ENCODE results near the gene AOAH. TPM values are rescaled to one million over a fixed set of nuclear protein-coding genes. Genes with fewer than 3 reads are reported as not detected.

AOAH gene
- total RNA-seq, 1 donor: not detected

DNA sequence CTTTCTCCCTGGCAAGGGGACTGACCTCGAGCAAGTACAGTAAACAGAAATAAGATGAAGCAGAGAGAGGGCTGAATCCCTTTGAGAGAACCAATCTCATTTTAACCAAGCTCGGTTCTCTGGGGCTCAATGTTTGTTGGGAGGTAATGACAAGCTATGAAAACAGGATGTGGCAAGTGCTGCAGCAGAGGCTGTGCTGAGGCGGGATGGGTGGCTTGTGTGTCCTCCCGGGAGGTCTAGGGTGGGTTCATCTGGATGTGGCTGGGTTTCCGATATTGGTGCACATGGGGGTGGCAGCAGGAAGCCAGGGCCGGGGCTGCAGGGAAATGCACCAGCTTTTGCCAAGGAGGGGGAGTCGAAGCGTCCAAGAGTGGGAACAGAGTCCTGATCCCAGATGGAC lies 84.5 kb downstream of the AOAH start:
- no peak for DNase-seq (ENCODE audit: low read depth)
- TF ChIP-seq, protein P1, sequence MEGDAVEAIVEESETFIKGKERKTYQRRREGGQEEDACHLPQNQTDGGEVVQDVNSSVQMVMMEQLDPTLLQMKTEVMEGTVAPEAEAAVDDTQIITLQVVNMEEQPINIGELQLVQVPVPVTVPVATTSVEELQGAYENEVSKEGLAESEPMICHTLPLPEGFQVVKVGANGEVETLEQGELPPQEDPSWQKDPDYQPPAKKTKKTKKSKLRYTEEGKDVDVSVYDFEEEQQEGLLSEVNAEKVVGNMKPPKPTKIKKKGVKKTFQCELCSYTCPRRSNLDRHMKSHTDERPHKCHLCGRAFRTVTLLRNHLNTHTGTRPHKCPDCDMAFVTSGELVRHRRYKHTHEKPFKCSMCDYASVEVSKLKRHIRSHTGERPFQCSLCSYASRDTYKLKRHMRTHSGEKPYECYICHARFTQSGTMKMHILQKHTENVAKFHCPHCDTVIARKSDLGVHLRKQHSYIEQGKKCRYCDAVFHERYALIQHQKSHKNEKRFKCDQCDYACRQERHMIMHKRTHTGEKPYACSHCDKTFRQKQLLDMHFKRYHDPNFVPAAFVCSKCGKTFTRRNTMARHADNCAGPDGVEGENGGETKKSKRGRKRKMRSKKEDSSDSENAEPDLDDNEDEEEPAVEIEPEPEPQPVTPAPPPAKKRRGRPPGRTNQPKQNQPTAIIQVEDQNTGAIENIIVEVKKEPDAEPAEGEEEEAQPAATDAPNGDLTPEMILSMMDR (IDR thresholded peaks at IDR 0.05; ENCODE audit: insufficient read depth, low read depth, low read length): no peak
- H3K4me3 ChIP-seq (ENCODE audit: low read depth, low read length): no peak overlapping the region

DNA sequence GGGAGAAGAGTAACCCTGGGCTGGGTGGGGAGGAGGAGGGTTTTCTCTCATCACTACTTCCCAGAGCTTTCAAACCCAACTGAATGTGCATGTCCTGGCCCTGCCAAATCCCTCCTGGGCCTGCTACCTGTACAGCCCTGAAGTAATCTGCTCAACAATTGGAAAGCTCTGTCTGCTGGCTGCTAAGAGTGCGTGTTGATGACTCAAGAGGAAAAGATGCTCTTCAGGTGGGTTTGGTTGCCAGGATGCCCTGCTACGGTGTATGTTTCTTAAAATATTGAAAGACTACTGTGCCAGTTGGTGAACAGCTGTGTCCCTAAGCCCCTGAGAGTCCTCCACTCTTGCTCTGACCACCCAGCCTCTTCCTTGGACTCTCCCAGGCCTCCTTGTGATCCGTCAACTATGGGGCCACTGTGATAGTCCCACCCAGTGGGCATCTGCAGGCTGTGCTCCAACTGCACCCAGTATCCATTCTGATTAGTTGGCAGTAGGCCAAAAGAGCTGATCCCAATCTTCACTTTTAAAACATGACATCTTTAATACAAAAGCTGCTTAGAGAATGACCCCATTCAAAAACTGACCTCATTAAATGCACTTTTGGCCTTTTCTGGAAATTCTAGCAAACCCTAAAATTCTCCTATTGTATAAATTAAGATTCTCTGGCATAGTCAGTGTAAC lies 85.6 kb downstream of the AOAH start:
- H3K4me3 ChIP-seq (ENCODE audit: low read depth, low read length): no peak overlapping the region
- no peak for DNase-seq (ENCODE audit: low read depth)
- TF ChIP-seq, protein P1 (IDR thresholded peaks at IDR 0.05; ENCODE audit: insufficient read depth, low read depth, low read length): no peak

DNA sequence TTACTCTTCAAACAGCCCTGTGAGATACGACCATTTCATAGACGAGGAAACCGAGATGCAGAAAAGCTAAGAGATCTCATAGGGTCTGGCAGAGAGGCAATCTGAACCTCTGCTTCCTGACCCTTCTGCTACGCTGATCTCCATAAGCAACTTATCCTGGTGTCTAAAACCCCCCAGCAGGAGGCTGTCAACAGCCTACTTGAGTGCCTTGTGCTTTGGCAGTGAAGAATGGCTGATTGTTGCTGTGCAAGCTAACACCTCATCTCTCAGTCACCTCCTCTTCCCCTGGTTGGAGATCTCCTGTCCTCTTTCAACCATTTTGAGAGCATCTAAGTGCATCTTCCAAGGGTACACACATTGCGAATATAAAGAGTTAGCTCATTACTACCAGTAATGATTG lies 86.2 kb downstream of the AOAH start:
- no peak for DNase-seq (ENCODE audit: low read depth)
- TF ChIP-seq, protein P1 (IDR thresholded peaks at IDR 0.05; ENCODE audit: insufficient read depth, low read depth, low read length): no peak
- H3K4me3 ChIP-seq (ENCODE audit: low read depth, low read length): no peak overlapping the region

DNA sequence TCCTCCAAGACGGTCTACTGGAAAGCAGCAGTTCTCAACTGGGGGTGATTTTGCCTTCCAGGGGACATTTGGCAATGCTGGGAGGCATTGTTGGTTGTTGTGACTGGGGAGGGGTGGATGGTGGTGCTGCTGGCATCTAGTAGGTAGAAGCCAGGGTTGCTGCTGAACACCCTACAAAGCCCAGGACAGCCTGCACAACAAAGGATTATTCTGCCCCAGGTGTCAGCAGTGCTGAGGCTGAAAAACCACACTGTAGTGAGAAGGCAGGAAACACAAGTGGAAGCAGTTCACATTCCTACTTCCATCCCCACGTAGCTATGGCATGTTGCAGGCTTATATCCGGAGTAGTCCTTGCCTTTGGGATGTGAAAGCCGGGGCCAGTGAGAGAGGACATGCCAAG lies 86.9 kb downstream of the AOAH start:
- TF ChIP-seq, protein P1 (IDR thresholded peaks at IDR 0.05; ENCODE audit: insufficient read depth, low read depth, low read length): no peak
- no peak for DNase-seq (ENCODE audit: low read depth)
- H3K4me3 ChIP-seq (ENCODE audit: low read depth, low read length): no peak overlapping the region

DNA sequence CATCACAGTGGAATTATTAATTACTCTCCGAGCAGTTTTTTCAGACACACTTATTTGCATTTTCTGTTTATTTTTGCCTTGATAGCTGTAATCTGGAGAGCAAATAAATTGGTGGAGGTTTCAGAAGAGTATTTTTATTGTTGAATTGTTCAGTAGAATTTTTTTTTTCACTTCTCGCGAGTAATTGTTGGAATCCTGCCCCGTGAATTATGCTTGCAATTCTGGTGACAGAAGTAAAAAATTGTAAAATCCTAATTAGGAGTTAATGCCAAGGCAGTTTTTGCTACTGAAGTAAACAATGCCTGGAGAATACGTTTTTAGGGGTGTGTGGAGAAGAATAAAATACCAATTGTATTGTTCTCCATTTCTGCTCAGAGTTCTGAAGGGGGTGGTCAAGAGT lies 88.2 kb downstream of the AOAH start:
- no peak for DNase-seq (ENCODE audit: low read depth)
- TF ChIP-seq, protein P1 (IDR thresholded peaks at IDR 0.05; ENCODE audit: insufficient read depth, low read depth, low read length): no peak
- H3K4me3 ChIP-seq (ENCODE audit: low read depth, low read length): no peak overlapping the region

DNA sequence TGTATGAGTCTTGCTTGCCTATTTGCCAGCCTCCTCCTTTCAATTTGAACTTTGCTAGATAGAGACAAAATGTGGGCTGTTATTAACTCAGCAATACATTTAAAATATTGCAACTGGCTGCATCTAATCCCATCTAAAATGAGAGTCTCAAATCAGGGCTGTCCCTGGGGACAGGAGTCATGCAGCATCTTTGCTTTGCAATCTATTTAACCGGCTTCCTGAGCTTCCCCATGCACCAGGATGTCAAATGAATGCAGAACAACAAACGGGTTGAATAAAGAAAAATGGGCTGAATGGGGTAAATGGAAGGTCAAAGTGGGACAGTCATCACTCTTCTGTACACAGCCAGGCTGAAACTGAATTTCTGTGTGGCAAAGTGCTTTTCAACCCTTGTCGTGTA lies 89.2 kb downstream of the AOAH start:
- TF ChIP-seq, protein P1 (IDR thresholded peaks at IDR 0.05; ENCODE audit: insufficient read depth, low read depth, low read length): no peak
- H3K4me3 ChIP-seq (ENCODE audit: low read depth, low read length): no peak overlapping the region
- DNase-seq (ENCODE audit: low read depth): no peak

DNA sequence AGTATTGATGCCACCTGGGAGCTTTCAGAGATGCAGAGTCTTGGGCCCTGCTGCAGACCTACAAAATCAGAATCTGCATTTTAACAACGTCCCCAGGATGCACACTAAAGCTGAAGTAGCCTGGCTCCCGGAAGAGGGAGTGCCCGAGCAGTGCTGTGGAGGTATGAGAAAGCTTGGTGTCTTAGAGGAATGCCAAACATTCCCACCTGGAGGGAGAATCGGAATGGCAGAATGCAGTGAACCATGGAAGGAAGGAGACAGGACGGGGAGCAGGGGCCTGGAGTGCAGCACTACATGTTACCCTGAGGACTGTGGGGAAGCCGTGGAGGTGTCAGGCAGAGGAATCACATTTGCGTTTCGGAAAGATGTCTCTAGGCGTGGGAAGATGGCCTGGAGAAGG lies 90.9 kb downstream of the AOAH start:
- no peak overlapping the region for H3K4me3 ChIP-seq (ENCODE audit: low read depth, low read length)
- TF ChIP-seq, protein P1 (IDR thresholded peaks at IDR 0.05; ENCODE audit: insufficient read depth, low read depth, low read length): no peak
- DNase-seq (ENCODE audit: low read depth): no peak

All from fibroblast of villous mesenchyme (primary cell).